GM12878 (cell line): Measurements from ENCODE around the gene CA14. TPM values are rescaled to one million over a fixed set of nuclear protein-coding genes. Genes with fewer than 3 reads are reported as not detected.

Experiments used
- BMI1 ChIP-seq: fragments of 450-650 bp; IDR thresholded peaks from 2 replicates; pipeline ENCODE4 v1.6.1; 2016; ENCODE audit warnings: mild to moderate bottlenecking, moderate library complexity, borderline replicate concordance
- GABPA ChIP-seq: IDR thresholded peaks from 2 replicates; pipeline ENCODE4 v1.6.1; 2014; ENCODE audit warnings: antibody characterized with exemption, low read depth, mild to moderate bottlenecking, inconsistent platforms
- HCFC1 ChIP-seq: fragments of 150-350 bp; IDR thresholded peaks from 2 replicates; pipeline ENCODE4 v1.6.1; 2014; ENCODE audit warnings: low read length
- KAT2A ChIP-seq: conservative IDR thresholded peaks from 2 replicates; pipeline ENCODE4 v1.6.1; 2011; ENCODE audit warnings: low read depth, low read length; ENCODE audit not compliant: control insufficient read depth
- LARP7 ChIP-seq: fragments of 450-650 bp; IDR thresholded peaks from 2 replicates; pipeline ENCODE4 v1.6.1; 2017; ENCODE audit warnings: mild to moderate bottlenecking
- MAX ChIP-seq: IDR thresholded peaks from 2 replicates; pipeline ENCODE4 v1.6.1; 2012; ENCODE audit warnings: low read depth, low read length, improper control_type of control experiment
- MYB ChIP-seq: fragments of 150-350 bp; IDR thresholded peaks from 2 replicates; pipeline ENCODE4 v1.6.1; 2014; ENCODE audit warnings: mild to moderate bottlenecking, low read depth, low read length, borderline replicate concordance
- NFYA ChIP-seq: IDR thresholded peaks from 2 replicates; pipeline ENCODE4 v1.6.1; 2011; ENCODE audit warnings: low read depth, mild to moderate bottlenecking, low read length, improper control_type of control experiment, borderline replicate concordance
- PML ChIP-seq: IDR thresholded peaks from 2 replicates; pipeline ENCODE4 v1.6.1; 2012; ENCODE audit warnings: low read length, inconsistent platforms
- RELA ChIP-seq: fragments of 450-650 bp; IDR thresholded peaks from 2 replicates; pipeline ENCODE4 v1.8.0; 2014; ENCODE audit warnings: borderline replicate concordance; ENCODE audit not compliant: partially characterized antibody
- STAT1 ChIP-seq: fragments of 450-650 bp; conservative IDR thresholded peaks from 2 replicates; pipeline ENCODE4 v1.6.1; 2014; ENCODE audit warnings: antibody characterized with exemption, mild to moderate bottlenecking
- TCF3 ChIP-seq: IDR thresholded peaks from 2 replicates; pipeline ENCODE4 v1.6.1; 2012; ENCODE audit warnings: low read depth, mild to moderate bottlenecking, low read length, borderline replicate concordance; ENCODE audit not compliant: insufficient read depth
- TCF7 ChIP-seq: IDR thresholded peaks from 2 replicates; pipeline ENCODE4 v1.6.1; 2014; ENCODE audit warnings: antibody characterized with exemption, borderline replicate concordance
- WRNIP1 ChIP-seq: IDR thresholded peaks from 2 replicates; pipeline ENCODE4 v1.6.1; 2011; ENCODE audit warnings: low read depth, low read length, improper control_type of control experiment, borderline replicate concordance
- ZNF592 ChIP-seq: fragments of 450-650 bp; IDR thresholded peaks from 2 replicates; pipeline ENCODE4 v1.6.1; 2017; ENCODE audit warnings: mild to moderate bottlenecking, moderate library complexity
- polyA plus RNA-seq, 11 experiments: library from polyadenylated mRNA; depleted of rRNA in 4 of 11; unstranded in 6 of 11; stranded (reverse) in 5 of 11; fragments of >200 nt; fragmentation: Nextera tagmentation in 4 of 11; fragmentation: Illumina TruSeq in 1 of 11; extraction: Ambion mirVana in 4 of 11; extraction: Trizol in 1 of 11; gene quantifications; 1 replicate in 1 of 11; 2 replicates in 10 of 11; pipeline versions ENCODE4 v1.2.1 to v1.2.3, GENCODE V29; 2011 to 2016; ENCODE audit warnings: inconsistent platforms in 2 of 11, missing spikeins in 2 of 11, low read depth in 1 of 11
- total RNA-seq, 4 experiments: library from RNA; depleted of rRNA in 3 of 4; stranded (reverse); fragments of >200 nt in 3 of 4; fragmentation: Illumina TruSeq in 1 of 4; extraction: Trizol in 1 of 4; gene quantifications; 2 replicates each; pipeline versions ENCODE4 v1.2.1 to v1.2.3, GENCODE V29; 2013 to 2021
- TF ChIP-seq, protein P1 (sequence below): IDR thresholded peaks from 2 replicates; pipeline ENCODE4 v1.6.1; 2012; ENCODE audit warnings: low read depth, low read length, improper control_type of control experiment
- TF ChIP-seq, protein P2 (sequence below): fragments of 450-650 bp; IDR thresholded peaks from 2 replicates; pipeline ENCODE4 v1.6.1; 2018; ENCODE audit warnings: mild to moderate bottlenecking, low read depth, moderate library complexity; ENCODE audit not compliant: partially characterized antibody
- TF ChIP-seq, protein P3 (sequence below): fragments of 150-350 bp; IDR thresholded peaks from 2 replicates; pipeline ENCODE4 v1.6.1; 2016; ENCODE audit warnings: low read depth, low read length

The CA14 gene
- total and polyA plus RNA-seq, 10 of the 15 experiments (the other 5 are each of a cell fraction or from before 2014, with no cell fraction given) = 0.11 to 0.35 (median 0.29) TPM; not detected in 6

DNA sequence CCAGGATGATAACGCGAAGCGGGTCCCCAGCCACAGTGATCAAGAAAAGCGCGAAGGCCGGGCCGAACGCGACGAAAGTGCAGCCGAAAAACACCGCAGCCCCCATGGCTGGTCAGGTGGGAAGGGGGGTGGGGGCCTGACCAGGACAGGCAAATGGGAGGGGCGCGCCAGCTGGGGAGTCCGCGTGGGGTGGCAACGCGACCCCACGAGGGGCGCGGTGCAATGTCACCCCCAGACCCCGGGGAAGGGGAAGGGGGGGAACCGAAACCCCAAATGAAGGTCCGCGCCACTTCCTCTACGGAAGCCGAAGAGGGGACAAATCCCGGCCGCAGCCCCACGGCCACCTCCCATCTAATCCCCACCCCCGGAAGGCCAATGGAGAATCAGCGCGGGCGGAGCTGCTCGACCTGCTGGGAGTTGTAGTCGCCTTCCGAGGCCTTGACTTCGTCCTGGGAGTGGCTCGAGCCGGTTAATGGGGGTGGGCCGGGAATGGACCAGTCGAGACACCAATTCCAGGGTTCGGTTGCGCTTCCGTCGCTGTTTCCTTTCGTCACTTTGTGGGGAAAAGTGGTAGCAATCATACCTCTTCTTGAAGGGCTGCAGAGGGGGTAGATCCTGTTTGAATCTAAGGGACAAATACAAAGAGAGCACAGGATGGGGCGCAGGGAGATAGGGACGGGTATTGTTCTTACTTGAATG, 11.3 kb downstream of the CA14 start, which contains the start of gene APH1A (continued):
- no peak for TF ChIP-seq MAX
- no peak for TF ChIP-seq NFYA
- no peak for TF ChIP-seq LARP7
- peak; percentile 75; the same call in 1 of the 2 replicates for TF ChIP-seq PML
- TF ChIP-seq STAT1 = no peak
- TF ChIP-seq, protein P1, sequence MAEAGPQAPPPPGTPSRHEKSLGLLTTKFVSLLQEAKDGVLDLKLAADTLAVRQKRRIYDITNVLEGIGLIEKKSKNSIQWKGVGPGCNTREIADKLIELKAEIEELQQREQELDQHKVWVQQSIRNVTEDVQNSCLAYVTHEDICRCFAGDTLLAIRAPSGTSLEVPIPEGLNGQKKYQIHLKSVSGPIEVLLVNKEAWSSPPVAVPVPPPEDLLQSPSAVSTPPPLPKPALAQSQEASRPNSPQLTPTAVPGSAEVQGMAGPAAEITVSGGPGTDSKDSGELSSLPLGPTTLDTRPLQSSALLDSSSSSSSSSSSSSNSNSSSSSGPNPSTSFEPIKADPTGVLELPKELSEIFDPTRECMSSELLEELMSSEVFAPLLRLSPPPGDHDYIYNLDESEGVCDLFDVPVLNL = no peak
- no peak for TF ChIP-seq TCF3
- peak; percentile 93 for TF ChIP-seq HCFC1
- TF ChIP-seq ZNF592 = no peak
- no peak for TF ChIP-seq TCF7
- no peak for TF ChIP-seq BMI1
- TF ChIP-seq, protein P2, sequence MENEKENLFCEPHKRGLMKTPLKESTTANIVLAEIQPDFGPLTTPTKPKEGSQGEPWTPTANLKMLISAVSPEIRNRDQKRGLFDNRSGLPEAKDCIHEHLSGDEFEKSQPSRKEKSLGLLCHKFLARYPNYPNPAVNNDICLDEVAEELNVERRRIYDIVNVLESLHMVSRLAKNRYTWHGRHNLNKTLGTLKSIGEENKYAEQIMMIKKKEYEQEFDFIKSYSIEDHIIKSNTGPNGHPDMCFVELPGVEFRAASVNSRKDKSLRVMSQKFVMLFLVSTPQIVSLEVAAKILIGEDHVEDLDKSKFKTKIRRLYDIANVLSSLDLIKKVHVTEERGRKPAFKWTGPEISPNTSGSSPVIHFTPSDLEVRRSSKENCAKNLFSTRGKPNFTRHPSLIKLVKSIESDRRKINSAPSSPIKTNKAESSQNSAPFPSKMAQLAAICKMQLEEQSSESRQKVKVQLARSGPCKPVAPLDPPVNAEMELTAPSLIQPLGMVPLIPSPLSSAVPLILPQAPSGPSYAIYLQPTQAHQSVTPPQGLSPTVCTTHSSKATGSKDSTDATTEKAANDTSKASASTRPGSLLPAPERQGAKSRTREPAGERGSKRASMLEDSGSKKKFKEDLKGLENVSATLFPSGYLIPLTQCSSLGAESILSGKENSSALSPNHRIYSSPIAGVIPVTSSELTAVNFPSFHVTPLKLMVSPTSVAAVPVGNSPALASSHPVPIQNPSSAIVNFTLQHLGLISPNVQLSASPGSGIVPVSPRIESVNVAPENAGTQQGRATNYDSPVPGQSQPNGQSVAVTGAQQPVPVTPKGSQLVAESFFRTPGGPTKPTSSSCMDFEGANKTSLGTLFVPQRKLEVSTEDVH = peak; percentile 32
- TF ChIP-seq RELA = peak; percentile 5
- no peak for TF ChIP-seq KAT2A
- TF ChIP-seq GABPA = peak; percentile 90
- no peak for TF ChIP-seq MYB
- TF ChIP-seq, protein P3, sequence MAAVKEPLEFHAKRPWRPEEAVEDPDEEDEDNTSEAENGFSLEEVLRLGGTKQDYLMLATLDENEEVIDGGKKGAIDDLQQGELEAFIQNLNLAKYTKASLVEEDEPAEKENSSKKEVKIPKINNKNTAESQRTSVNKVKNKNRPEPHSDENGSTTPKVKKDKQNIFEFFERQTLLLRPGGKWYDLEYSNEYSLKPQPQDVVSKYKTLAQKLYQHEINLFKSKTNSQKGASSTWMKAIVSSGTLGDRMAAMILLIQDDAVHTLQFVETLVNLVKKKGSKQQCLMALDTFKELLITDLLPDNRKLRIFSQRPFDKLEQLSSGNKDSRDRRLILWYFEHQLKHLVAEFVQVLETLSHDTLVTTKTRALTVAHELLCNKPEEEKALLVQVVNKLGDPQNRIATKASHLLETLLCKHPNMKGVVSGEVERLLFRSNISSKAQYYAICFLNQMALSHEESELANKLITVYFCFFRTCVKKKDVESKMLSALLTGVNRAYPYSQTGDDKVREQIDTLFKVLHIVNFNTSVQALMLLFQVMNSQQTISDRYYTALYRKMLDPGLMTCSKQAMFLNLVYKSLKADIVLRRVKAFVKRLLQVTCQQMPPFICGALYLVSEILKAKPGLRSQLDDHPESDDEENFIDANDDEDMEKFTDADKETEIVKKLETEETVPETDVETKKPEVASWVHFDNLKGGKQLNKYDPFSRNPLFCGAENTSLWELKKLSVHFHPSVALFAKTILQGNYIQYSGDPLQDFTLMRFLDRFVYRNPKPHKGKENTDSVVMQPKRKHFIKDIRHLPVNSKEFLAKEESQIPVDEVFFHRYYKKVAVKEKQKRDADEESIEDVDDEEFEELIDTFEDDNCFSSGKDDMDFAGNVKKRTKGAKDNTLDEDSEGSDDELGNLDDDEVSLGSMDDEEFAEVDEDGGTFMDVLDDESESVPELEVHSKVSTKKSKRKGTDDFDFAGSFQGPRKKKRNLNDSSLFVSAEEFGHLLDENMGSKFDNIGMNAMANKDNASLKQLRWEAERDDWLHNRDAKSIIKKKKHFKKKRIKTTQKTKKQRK = no peak
- no peak for TF ChIP-seq WRNIP1
